Nephron progenitor cell (in vitro differentiated cells): ENCODE measurements around the gene RNF7.

ENCODE experiments used
- DNase-seq: peaks from one replicate; pipeline ENCODE4 v3.0.0; 2021
- H3K27ac Mint-ChIP-seq: 2 replicates; pipeline ENCODE4 v1.8.0; 2021; ENCODE audit warnings: mild to moderate bottlenecking, moderate library complexity, mixed read lengths
- H3K27me3 Mint-ChIP-seq: 2 replicates; pipeline ENCODE4 v1.8.0; 2021; ENCODE audit warnings: mild to moderate bottlenecking, low read depth, mixed read lengths; ENCODE audit not compliant: poor library complexity
- H3K36me3 Mint-ChIP-seq: 2 replicates; pipeline ENCODE4 v1.8.0; 2021; ENCODE audit warnings: low read depth, mixed read lengths
- H3K4me1 Mint-ChIP-seq: 2 replicates; pipeline ENCODE4 v1.8.0; 2021; ENCODE audit warnings: mixed read lengths
- H3K4me3 Mint-ChIP-seq: 2 replicates; pipeline ENCODE4 v1.8.0; 2021; ENCODE audit warnings: mild to moderate bottlenecking, moderate library complexity, mixed read lengths
- H3K9me3 Mint-ChIP-seq: 2 replicates; pipeline ENCODE4 v1.8.0; 2021; ENCODE audit warnings: mild to moderate bottlenecking, moderate library complexity, mixed read lengths
- TF ChIP-seq, protein P1 (sequence below): fragments of 200-600 bp; sonication (generic); IDR thresholded peaks from 2 replicates; pipeline ENCODE4 v1.5.0; 2021; ENCODE audit warnings: antibody characterized with exemption

Gene RNF7

DNA sequence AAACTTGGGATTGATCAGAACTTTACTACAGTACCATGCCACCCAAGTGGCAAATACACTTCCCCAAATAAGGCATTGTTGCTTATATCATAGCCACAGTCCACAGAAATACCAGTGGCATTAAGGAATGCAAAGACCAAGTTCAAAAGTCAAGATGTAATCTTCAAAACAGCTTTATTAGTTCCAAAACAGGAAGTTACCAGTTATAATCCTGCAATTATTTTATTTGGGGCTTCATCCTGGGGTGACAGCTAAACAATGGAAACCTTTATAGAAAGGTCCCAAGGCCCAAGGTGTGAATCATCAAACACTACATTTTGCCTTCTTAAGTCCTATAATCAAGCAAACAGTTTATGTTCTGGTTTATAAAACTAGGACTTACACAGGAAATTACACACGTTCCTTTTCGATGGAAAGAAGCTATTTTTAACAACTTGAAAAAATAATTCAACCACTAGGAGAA, 30.3 kb upstream of the RNF7 start:
- no peak overlapping the region for H3K4me3 Mint-ChIP-seq
- peaks cover 5% of the 10 kb centered on the region for H3K4me1 Mint-ChIP-seq
- H3K27ac Mint-ChIP-seq: no peak overlapping the region
- no peak for DNase-seq
- TF ChIP-seq, protein P1, sequence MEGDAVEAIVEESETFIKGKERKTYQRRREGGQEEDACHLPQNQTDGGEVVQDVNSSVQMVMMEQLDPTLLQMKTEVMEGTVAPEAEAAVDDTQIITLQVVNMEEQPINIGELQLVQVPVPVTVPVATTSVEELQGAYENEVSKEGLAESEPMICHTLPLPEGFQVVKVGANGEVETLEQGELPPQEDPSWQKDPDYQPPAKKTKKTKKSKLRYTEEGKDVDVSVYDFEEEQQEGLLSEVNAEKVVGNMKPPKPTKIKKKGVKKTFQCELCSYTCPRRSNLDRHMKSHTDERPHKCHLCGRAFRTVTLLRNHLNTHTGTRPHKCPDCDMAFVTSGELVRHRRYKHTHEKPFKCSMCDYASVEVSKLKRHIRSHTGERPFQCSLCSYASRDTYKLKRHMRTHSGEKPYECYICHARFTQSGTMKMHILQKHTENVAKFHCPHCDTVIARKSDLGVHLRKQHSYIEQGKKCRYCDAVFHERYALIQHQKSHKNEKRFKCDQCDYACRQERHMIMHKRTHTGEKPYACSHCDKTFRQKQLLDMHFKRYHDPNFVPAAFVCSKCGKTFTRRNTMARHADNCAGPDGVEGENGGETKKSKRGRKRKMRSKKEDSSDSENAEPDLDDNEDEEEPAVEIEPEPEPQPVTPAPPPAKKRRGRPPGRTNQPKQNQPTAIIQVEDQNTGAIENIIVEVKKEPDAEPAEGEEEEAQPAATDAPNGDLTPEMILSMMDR: no peak
- H3K27me3 Mint-ChIP-seq: peaks cover 4% of the 10 kb centered on the region
- peaks cover 7% of the 10 kb centered on the region for H3K36me3 Mint-ChIP-seq
- H3K9me3 Mint-ChIP-seq: peaks cover 9% of the 10 kb centered on the region

- Mint-ChIP-seq H3K4me3 (no peak overlapping the region), H3K27ac (no peak overlapping the region), H3K9me3 (peaks cover 8% of the 10 kb centered on the region), H3K4me1 (peaks cover 5% of the 10 kb centered on the region), H3K27me3 (peaks cover 4% of the 10 kb centered on the region), H3K36me3 (peaks cover 4% of the 10 kb centered on the region)
- TF ChIP-seq, protein P1: no peak
- no peak for DNase-seq
Observed at GRCh38 chr3:141708367-141708766, 29.7 kb upstream of the RNF7 start.

DNA sequence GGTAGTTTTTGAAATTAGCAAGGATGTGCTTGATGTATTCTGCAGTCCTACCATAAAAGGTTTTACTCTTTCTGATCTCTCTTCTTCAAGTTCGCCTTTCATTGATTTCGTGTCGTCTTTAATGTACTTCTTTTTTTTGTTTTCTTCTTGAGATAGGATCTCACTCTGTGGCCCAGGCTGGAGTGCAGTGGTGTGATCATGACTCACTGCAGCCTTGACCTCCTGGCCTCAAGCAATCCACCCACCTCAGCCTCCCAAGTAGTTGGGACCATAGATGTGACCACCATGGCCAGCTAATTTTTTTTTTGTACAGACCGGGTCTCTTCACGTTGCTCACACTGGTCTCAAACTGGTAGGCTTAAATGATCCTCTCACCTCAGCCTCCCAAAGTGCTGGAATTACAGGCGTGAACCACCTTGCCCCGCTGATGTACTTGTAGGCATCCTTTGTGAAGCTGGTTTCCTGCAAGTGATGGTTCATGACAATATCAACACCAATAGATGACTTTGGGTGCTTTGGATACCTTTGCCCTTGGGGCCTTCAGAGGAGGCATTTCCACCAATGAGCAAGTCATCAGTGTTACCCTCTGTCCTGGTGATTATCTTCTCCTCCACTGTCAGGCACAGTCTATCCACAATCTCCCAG, 28.9 kb upstream of the RNF7 start:
- H3K9me3 Mint-ChIP-seq: peaks cover 4% of the 10 kb centered on the region
- H3K36me3 Mint-ChIP-seq: no peaks in the 10 kb centered on the region
- TF ChIP-seq, protein P1: no peak
- H3K27ac Mint-ChIP-seq: no peak overlapping the region
- DNase-seq: no peak
- H3K4me1 Mint-ChIP-seq: peaks cover 5% of the 10 kb centered on the region
- peaks cover 4% of the 10 kb centered on the region for H3K27me3 Mint-ChIP-seq
- no peak overlapping the region for H3K4me3 Mint-ChIP-seq

DNA sequence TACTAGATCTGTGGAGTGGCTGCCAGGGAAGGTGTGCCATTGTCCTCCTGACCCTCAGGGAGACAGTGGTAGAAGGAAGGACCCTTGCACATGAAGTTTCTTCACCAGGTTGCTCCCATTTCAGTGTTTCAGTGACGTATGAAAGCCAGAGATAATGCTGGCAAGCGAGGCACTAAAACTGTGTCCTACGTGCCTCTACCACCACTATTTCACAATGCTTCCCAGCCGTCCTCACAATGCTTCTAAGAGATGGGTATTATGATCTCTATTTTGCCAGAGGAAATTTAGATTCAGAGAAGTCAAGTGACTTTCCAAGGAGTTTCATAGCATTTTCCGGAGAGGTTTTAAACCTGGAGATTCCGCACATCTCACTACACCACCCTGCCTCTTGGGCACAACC, 28.0 kb upstream of the RNF7 start:
- no peak for DNase-seq
- H3K9me3 Mint-ChIP-seq: peaks cover 6% of the 10 kb centered on the region
- peaks cover 5% of the 10 kb centered on the region for H3K4me1 Mint-ChIP-seq
- peaks cover 4% of the 10 kb centered on the region for H3K27me3 Mint-ChIP-seq
- no peak overlapping the region for H3K4me3 Mint-ChIP-seq
- H3K27ac Mint-ChIP-seq: no peak overlapping the region
- TF ChIP-seq, protein P1: no peak
- H3K36me3 Mint-ChIP-seq: no peaks in the 10 kb centered on the region

DNA sequence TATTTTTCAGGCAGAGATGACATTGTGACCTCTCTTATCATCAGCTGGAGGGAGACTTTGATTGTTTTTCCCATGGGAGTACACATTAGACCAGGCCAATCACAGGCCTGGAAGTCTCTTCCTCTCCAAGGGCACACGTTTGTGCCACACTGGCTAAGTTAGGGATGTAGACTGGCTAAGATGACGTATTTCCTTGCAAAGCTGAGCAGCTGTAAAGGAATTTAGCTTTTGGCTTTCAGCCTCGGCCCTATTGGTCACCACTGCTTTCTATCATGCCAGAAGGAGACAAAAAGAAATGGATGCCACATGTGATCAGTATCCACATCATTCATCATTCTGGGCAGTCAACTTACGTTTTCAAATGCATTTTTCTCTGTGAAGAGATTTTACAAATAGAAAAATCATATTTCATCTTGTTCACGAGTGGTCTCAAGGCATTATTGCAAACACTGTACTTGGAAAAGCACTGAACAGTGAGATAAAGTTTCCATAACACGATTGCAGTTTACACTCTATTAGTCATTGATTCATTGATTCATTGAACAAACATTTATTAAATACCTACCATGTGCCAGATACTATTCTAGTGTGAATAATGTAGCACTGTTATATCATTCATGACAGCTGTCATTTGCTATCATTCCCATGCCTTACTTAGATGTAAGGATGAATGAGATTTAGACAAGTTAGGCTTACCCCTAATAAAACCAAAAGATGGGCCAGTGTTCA, 27.0 kb upstream of the RNF7 start:
- peaks cover 16% of the 10 kb centered on the region for H3K9me3 Mint-ChIP-seq

More for the DNA sequence above, 27.0 kb upstream of the RNF7 start:
- no peak for DNase-seq
- Mint-ChIP-seq H3K4me1 (peaks cover 5% of the 10 kb centered on the region), H3K27me3 (peaks cover 4% of the 10 kb centered on the region), H3K27ac (no peak overlapping the region), H3K4me3 (no peak overlapping the region), H3K36me3 (no peaks in the 10 kb centered on the region)
- TF ChIP-seq, protein P1: no peak
